NK-92 (cell line): ENCODE data around the gene CDYL.
"Not testable (repeated sequence)": the region's sequence is repeated elsewhere in the genome, so short reads cannot be mapped to it uniquely, and the experiment has no call there.

ENCODE experiments used
- DNase-seq: peaks from one replicate; lab custom pipeline; 2025; ENCODE audit not compliant: unreplicated experiment; lab: John Stamatoyannopoulos, UW

Gene CDYL

GRCh38 chr6:4987432-4987831 lies 211.2 kb downstream of the CDYL start:
- DNase-seq = no peak

- no peak for DNase-seq
Measured at GRCh38 chr6:4994741-4995140, 218.5 kb downstream of the CDYL start.

DNA sequence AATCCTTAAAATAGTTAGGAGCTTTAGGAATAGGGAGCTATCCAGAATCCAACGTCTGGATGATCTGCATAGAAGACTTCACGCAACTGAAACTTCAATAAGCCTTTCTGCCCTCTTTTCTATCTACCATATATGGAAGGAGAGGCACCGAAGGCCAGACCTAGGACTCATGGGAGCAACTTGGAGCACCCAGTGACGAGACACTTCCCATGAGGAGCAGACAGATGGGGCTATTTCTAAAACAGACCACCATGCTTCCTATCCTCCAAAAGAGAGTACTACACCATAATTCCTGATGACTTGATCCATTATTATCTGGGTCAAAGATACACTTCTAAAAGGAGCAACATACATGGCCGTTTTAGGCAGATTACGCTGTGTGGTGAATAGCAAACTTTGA lies 221.7 kb downstream of the CDYL start:
- DNase-seq = no peak

DNA sequence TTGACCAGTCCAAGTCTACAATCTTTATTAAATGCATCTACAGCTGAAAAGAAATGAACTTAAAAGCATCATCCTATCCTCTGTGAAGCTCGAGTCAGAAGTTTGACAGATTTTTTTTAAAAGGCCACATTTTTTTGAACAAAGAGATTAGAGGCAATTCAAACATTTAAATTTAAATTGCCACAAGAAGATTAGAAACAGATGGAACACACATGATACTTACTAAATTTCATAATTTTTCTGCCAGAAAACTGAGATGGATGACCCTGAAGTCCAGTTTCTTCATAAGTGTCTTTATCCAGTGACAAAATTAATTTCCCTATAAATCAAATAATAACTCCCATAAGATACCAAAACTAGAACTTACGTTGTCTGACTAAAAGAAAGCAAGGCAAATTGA lies 223.4 kb downstream of the CDYL start:
- DNase-seq = no peak

GRCh38 chr6:5003604-5004372 lies 227.6 kb downstream of the CDYL start, which contains the start of gene RPP40:
TSS of gene RPP40 (minus strand) at chr6:5004037. CDS start at chr6:5004002, 35 bp downstream.
- DNase-seq = peak; percentile 82

DNA sequence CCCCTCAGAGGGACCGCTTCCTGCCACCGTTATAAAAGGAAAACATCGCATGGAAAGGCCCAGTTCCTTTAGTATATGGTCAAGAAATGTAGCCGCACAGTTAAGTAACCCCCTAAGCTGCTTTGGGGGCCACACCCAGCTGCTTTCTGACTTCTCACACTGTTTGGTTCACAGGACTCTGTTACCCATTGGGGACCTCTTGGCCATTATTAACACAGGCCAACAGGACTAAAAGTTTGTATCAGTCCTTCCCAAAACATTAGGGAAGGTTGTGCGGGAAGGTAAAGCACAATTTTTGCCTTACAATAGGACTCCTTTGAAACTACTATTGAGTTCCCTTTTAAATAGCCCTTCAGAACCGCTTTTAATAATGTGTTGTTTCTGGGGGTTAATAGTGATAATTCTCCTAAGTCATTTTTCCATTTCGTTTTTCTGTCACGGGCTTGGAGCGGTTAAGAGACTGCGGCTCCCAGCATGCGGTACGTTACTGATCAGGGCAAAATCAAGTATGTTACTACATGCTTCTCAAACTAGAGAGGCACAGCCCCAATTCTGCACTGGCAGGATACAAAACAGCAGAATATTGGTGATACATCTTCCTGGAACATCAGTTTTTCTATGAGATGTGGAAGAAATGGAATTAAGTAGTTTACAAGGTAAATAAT lies 228.3 kb downstream of the CDYL start:
- no peak for DNase-seq

- not testable (repeated sequence) for DNase-seq
Measured at GRCh38 chr6:5005038-5005433, 228.8 kb downstream of the CDYL start.
